ENCODE results near the gene SLC25A21.

GRCh38 chr14:36988989-36989388 is 183.4 kb downstream of the SLC25A21 start:
- TF ChIP-seq, protein P1, sequence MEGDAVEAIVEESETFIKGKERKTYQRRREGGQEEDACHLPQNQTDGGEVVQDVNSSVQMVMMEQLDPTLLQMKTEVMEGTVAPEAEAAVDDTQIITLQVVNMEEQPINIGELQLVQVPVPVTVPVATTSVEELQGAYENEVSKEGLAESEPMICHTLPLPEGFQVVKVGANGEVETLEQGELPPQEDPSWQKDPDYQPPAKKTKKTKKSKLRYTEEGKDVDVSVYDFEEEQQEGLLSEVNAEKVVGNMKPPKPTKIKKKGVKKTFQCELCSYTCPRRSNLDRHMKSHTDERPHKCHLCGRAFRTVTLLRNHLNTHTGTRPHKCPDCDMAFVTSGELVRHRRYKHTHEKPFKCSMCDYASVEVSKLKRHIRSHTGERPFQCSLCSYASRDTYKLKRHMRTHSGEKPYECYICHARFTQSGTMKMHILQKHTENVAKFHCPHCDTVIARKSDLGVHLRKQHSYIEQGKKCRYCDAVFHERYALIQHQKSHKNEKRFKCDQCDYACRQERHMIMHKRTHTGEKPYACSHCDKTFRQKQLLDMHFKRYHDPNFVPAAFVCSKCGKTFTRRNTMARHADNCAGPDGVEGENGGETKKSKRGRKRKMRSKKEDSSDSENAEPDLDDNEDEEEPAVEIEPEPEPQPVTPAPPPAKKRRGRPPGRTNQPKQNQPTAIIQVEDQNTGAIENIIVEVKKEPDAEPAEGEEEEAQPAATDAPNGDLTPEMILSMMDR (IDR thresholded peaks at IDR 0.05; ENCODE audit: low read depth, low read length, poor library complexity, severe bottlenecking), result no peak
- TF ChIP-seq EZH2phosphoT487 (IDR thresholded peaks at IDR 0.05; ENCODE audit: borderline replicate concordance, low read length), result no peak

Data from DOHH2 (cell line).